ENCODE measurements around the gene CDC14B.

CDC14B gene

GRCh38 chr9:96523374-96523773, 96.3 kb downstream of the CDC14B start:
- H3K4me3 ChIP-seq (ENCODE audit: low read depth in 1 of 2, low read length in 2 of 2), result no peak overlapping the region
- peaks cover 15% of the 10 kb centered on the region for H3K36me3 ChIP-seq (ENCODE audit: insufficient read depth, low read length)
- H3K27ac ChIP-seq (ENCODE audit: low read depth, low read length), result no peak overlapping the region
- no peak overlapping the region for H3K9ac ChIP-seq (ENCODE audit: low read length)
- no peaks in the 10 kb centered on the region for H3K4me1 ChIP-seq (ENCODE audit: insufficient read depth, low read length)
- H3K9me3 ChIP-seq (ENCODE audit: low read length), result no peaks in the 10 kb centered on the region
- no peaks in the 10 kb centered on the region for H3K27me3 ChIP-seq (ENCODE audit: control insufficient read depth in 1 of 2, insufficient read depth in 2 of 2, low read length in 2 of 2)

GRCh38 chr9:96522366-96522765, 97.3 kb downstream of the CDC14B start:
- H3K9ac ChIP-seq (ENCODE audit: low read length), result no peak overlapping the region
- H3K4me1 ChIP-seq (ENCODE audit: insufficient read depth, low read length), result no peaks in the 10 kb centered on the region
- peaks cover 15% of the 10 kb centered on the region for H3K36me3 ChIP-seq (ENCODE audit: insufficient read depth, low read length)
- H3K27me3 ChIP-seq (ENCODE audit: control insufficient read depth in 1 of 2, insufficient read depth in 2 of 2, low read length in 2 of 2), result no peaks in the 10 kb centered on the region
- no peak overlapping the region for H3K4me3 ChIP-seq (ENCODE audit: low read depth in 1 of 2, low read length in 2 of 2)
- no peaks in the 10 kb centered on the region for H3K9me3 ChIP-seq (ENCODE audit: low read length)
- H3K27ac ChIP-seq (ENCODE audit: low read depth, low read length), result no peak overlapping the region

- peaks cover 12% of the 10 kb centered on the region for H3K36me3 ChIP-seq (ENCODE audit: insufficient read depth, low read length)
- no peaks in the 10 kb centered on the region for H3K9me3 ChIP-seq (ENCODE audit: low read length)
- H3K4me3 ChIP-seq (ENCODE audit: low read depth in 1 of 2, low read length in 2 of 2), result no peak overlapping the region
- H3K9ac ChIP-seq (ENCODE audit: low read length), result no peak overlapping the region
- no peaks in the 10 kb centered on the region for H3K27me3 ChIP-seq (ENCODE audit: control insufficient read depth in 1 of 2, insufficient read depth in 2 of 2, low read length in 2 of 2)
- H3K27ac ChIP-seq (ENCODE audit: low read depth, low read length), result no peak overlapping the region
- H3K4me1 ChIP-seq (ENCODE audit: insufficient read depth, low read length), result no peaks in the 10 kb centered on the region
Observed at GRCh38 chr9:96519787-96520186, 99.9 kb downstream of the CDC14B start.

GRCh38 chr9:96519095-96519494, 100.5 kb downstream of the CDC14B start:
- no peak overlapping the region for H3K4me3 ChIP-seq (ENCODE audit: low read depth in 1 of 2, low read length in 2 of 2)
- H3K36me3 ChIP-seq (ENCODE audit: insufficient read depth, low read length), result peaks cover 17% of the 10 kb centered on the region
- H3K9ac ChIP-seq (ENCODE audit: low read length), result no peak overlapping the region
- no peaks in the 10 kb centered on the region for H3K9me3 ChIP-seq (ENCODE audit: low read length)
- peaks cover 2% of the 10 kb centered on the region for H3K4me1 ChIP-seq (ENCODE audit: insufficient read depth, low read length)
- no peaks in the 10 kb centered on the region for H3K27me3 ChIP-seq (ENCODE audit: control insufficient read depth in 1 of 2, insufficient read depth in 2 of 2, low read length in 2 of 2)
- H3K27ac ChIP-seq (ENCODE audit: low read depth, low read length), result no peak overlapping the region

GRCh38 chr9:96515621-96516470, 103.8 kb downstream of the CDC14B start:
- Histone ChIP-seq H3K4me3 (ENCODE audit: low read depth in 1 of 2, low read length in 2 of 2) (no peak overlapping the region), H3K9ac (ENCODE audit: low read length) (no peak overlapping the region), H3K27ac (ENCODE audit: low read depth, low read length) (no peak overlapping the region), H3K9me3 (ENCODE audit: low read length) (no peaks in the 10 kb centered on the region), H3K36me3 (ENCODE audit: insufficient read depth, low read length) (peaks cover 13% of the 10 kb centered on the region), H3K27me3 (ENCODE audit: control insufficient read depth in 1 of 2, insufficient read depth in 2 of 2, low read length in 2 of 2) (no peaks in the 10 kb centered on the region), H3K4me1 (ENCODE audit: insufficient read depth, low read length) (peaks cover 5% of the 10 kb centered on the region)

GRCh38 chr9:96514800-96515158, 104.9 kb downstream of the CDC14B start:
- Histone ChIP-seq H3K9me3 (ENCODE audit: low read length) (no peaks in the 10 kb centered on the region), H3K27me3 (ENCODE audit: control insufficient read depth in 1 of 2, insufficient read depth in 2 of 2, low read length in 2 of 2) (no peaks in the 10 kb centered on the region), H3K4me1 (ENCODE audit: insufficient read depth, low read length) (peaks cover 5% of the 10 kb centered on the region), H3K4me3 (ENCODE audit: low read depth in 1 of 2, low read length in 2 of 2) (no peak overlapping the region), H3K27ac (ENCODE audit: low read depth, low read length) (no peak overlapping the region), H3K36me3 (ENCODE audit: insufficient read depth, low read length) (peaks cover 13% of the 10 kb centered on the region), H3K9ac (ENCODE audit: low read length) (no peak overlapping the region)

GRCh38 chr9:96514108-96514799, 105.4 kb downstream of the CDC14B start:
- Histone ChIP-seq H3K27me3 (ENCODE audit: control insufficient read depth in 1 of 2, insufficient read depth in 2 of 2, low read length in 2 of 2) (no peaks in the 10 kb centered on the region), H3K4me3 (ENCODE audit: low read depth in 1 of 2, low read length in 2 of 2) (no peak overlapping the region), H3K4me1 (ENCODE audit: insufficient read depth, low read length) (peaks cover 5% of the 10 kb centered on the region), H3K36me3 (ENCODE audit: insufficient read depth, low read length) (peaks cover 13% of the 10 kb centered on the region), H3K9ac (ENCODE audit: low read length) (no peak overlapping the region), H3K9me3 (ENCODE audit: low read length) (no peaks in the 10 kb centered on the region), H3K27ac (ENCODE audit: low read depth, low read length) (no peak overlapping the region)

- Histone ChIP-seq H3K36me3 (ENCODE audit: insufficient read depth, low read length) (peaks cover 19% of the 10 kb centered on the region), H3K4me3 (ENCODE audit: low read depth in 1 of 2, low read length in 2 of 2) (no peak overlapping the region), H3K9ac (ENCODE audit: low read length) (no peak overlapping the region), H3K27me3 (ENCODE audit: control insufficient read depth in 1 of 2, insufficient read depth in 2 of 2, low read length in 2 of 2) (no peaks in the 10 kb centered on the region), H3K4me1 (ENCODE audit: insufficient read depth, low read length) (peaks cover 5% of the 10 kb centered on the region), H3K27ac (ENCODE audit: low read depth, low read length) (no peak overlapping the region), H3K9me3 (ENCODE audit: low read length) (no peaks in the 10 kb centered on the region)
Observed at GRCh38 chr9:96513622-96514021, 106.0 kb downstream of the CDC14B start.

- Histone ChIP-seq H3K36me3 (ENCODE audit: insufficient read depth, low read length) (peaks cover 24% of the 10 kb centered on the region), H3K27me3 (ENCODE audit: control insufficient read depth in 1 of 2, insufficient read depth in 2 of 2, low read length in 2 of 2) (no peaks in the 10 kb centered on the region), H3K4me3 (ENCODE audit: low read depth in 1 of 2, low read length in 2 of 2) (no peak overlapping the region), H3K9me3 (ENCODE audit: low read length) (no peaks in the 10 kb centered on the region), H3K4me1 (ENCODE audit: insufficient read depth, low read length) (peaks cover 5% of the 10 kb centered on the region), H3K27ac (ENCODE audit: low read depth, low read length) (no peak overlapping the region), H3K9ac (ENCODE audit: low read length) (no peak overlapping the region)
Observed at GRCh38 chr9:96512240-96512639, 107.4 kb downstream of the CDC14B start.

- Histone ChIP-seq H3K4me3 (ENCODE audit: low read depth in 1 of 2, low read length in 2 of 2) (no peak overlapping the region), H3K27me3 (ENCODE audit: control insufficient read depth in 1 of 2, insufficient read depth in 2 of 2, low read length in 2 of 2) (no peaks in the 10 kb centered on the region), H3K4me1 (ENCODE audit: insufficient read depth, low read length) (peaks cover 5% of the 10 kb centered on the region), H3K27ac (ENCODE audit: low read depth, low read length) (no peak overlapping the region), H3K36me3 (ENCODE audit: insufficient read depth, low read length) (peaks cover 32% of the 10 kb centered on the region), H3K9ac (ENCODE audit: low read length) (no peak overlapping the region), H3K9me3 (ENCODE audit: low read length) (no peaks in the 10 kb centered on the region)
Observed at GRCh38 chr9:96510258-96510657, 109.4 kb downstream of the CDC14B start.

- Histone ChIP-seq H3K27me3 (ENCODE audit: control insufficient read depth in 1 of 2, insufficient read depth in 2 of 2, low read length in 2 of 2) (no peaks in the 10 kb centered on the region), H3K4me3 (ENCODE audit: low read depth in 1 of 2, low read length in 2 of 2) (no peak overlapping the region), H3K9me3 (ENCODE audit: low read length) (no peaks in the 10 kb centered on the region), H3K36me3 (ENCODE audit: insufficient read depth, low read length) (peaks cover 32% of the 10 kb centered on the region), H3K27ac (ENCODE audit: low read depth, low read length) (no peak overlapping the region), H3K9ac (ENCODE audit: low read length) (no peak overlapping the region), H3K4me1 (ENCODE audit: insufficient read depth, low read length) (peaks cover 5% of the 10 kb centered on the region)
Observed at GRCh38 chr9:96509848-96510247, 109.8 kb downstream of the CDC14B start.

Measured in muscle layer of colon (tissue), 2 donors.